ENCODE measurements around the gene KNDC1. TPM values are rescaled to one million over a fixed set of nuclear protein-coding genes. Genes with fewer than 3 reads are reported as not detected.
"Not testable (repeated sequence)": the region's sequence is repeated elsewhere in the genome, so short reads cannot be mapped to it uniquely, and the experiment has no call there.

KNDC1 gene
- total RNA-seq, 2 experiments from 2014 or later, result 0.17 to 0.25 TPM

GRCh38 chr10:133230387-133231195 is 70.6 kb downstream of the KNDC1 start:
- ChIA-PET CTCF (interaction anchor here (1.0 kb wide), 1 partner anchor 87 kb away, joined by 3 read pairs; no protein-coding TSS in a partner anchor), POLR2A (no interaction called here)

DNA sequence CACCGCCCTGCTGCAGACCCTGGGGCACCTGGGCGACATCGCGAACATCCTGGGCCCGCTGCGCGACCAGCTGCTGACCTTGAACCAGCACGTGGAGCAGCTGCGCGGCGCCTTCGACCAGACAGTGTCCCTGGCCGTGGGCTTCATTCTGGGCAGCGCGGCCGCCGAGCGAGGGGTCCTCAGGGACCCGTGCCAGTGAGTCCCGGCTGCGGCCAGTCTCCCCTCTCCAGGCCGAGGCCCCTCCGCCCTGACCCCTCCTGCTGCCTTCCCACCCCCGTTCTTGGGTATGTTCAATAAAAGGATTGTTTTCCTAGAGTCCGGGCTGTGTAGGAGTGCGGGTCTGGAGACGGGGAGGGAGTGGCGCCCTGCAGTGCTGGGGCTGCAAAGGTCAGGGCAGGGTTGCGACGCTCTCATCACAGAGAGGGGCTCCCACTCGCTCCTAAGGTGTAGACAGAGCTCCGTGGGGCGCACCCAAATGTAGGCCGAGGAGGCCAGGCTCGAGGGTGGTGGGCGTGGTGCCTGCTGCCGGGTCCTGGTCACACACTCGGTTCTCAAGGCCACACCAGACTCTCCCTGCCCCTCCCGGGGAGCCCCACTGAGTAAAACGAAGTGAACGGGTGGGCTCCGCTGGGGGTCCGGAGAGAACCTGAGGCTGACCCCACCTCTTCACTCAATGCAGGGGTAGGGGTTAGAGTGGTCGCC is 71.4 kb downstream of the KNDC1 start:
- ChIA-PET POLR2A (no interaction called here), CTCF (no interaction called here)

- ChIA-PET CTCF (no interaction called here), POLR2A (no interaction called here)
Observed at GRCh38 chr10:133231946-133232574, 72.0 kb downstream of the KNDC1 start.

- POLR2A ChIA-PET, result interaction anchor here (0.6 kb wide), 1 partner anchor 26 kb away, joined by 3 read pairs; no protein-coding TSS in a partner anchor
- CTCF ChIA-PET, result not testable (repeated sequence)
Observed at GRCh38 chr10:133234796-133235195, 74.8 kb downstream of the KNDC1 start.

DNA sequence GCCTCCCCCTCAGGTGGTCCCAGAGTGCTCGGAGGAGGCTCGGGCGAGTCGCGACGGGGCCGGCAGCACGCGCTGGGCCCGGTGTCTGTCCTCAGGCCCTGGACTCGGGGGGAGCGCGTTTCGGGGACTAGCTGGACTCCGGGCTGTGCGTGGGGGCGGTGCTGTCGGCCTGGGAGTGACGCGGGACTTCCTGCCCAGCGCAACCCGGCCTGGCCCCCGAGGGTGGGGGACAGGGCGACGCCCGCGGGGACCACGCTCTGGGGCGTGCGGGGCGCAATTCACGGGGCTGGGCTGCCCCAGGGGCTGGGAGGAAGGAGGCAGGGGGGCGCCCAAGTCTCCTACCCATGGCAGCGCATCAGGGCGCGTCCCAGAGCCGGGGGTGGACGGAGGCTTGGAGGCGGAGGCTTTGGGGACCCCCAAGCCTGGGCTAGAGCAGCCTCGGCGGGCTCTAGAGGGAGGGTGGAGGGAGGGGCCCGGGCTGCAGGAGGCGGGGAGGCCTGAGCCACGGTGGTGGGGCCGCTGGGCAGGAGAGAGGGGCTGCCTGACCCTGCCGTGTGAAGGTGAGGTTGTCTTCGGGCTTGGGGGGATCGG is 75.3 kb downstream of the KNDC1 start:
- ChIA-PET POLR2A (interaction anchor here (0.6 kb wide), 1 partner anchor 25 kb away, joined by 3 read pairs; no protein-coding TSS in a partner anchor), CTCF (no interaction called here)

DNA sequence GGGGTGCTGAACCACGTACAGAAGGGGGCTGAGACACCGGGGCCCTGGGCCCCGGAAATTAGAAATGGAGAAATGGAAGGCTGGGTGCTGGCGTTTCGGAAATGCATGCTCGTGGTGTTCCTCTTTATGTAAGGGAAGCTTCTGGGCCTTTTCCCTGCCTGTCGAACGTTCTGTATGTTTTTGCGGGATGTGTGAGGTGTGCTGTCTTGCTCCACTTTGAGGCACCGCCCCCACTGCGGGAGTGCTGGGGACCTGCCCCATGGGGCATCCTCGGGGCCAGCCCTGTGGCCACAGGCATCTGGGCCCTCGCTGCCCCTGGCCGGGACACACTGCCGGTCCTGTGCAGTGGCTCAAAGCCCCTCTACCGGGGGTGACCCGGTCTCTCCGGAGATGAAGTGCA is 75.9 kb downstream of the KNDC1 start:
- ChIA-PET POLR2A (no interaction called here), CTCF (no interaction called here)

GRCh38 chr10:133236401-133237240 is 76.6 kb downstream of the KNDC1 start:
- POLR2A ChIA-PET, result no interaction called here
- CTCF ChIA-PET, result no interaction called here

GRCh38 chr10:133237241-133237587 is 77.2 kb downstream of the KNDC1 start:
- POLR2A ChIA-PET, result no interaction called here
- CTCF ChIA-PET, result no interaction called here

GRCh38 chr10:133237588-133238465 is 77.8 kb downstream of the KNDC1 start, which contains the start of gene VENTX:
TSS of gene VENTX (plus strand) at chr10:133237855. CDS start at chr10:133237915, 60 bp downstream.
- CTCF ChIA-PET, result no interaction called here

DNA sequence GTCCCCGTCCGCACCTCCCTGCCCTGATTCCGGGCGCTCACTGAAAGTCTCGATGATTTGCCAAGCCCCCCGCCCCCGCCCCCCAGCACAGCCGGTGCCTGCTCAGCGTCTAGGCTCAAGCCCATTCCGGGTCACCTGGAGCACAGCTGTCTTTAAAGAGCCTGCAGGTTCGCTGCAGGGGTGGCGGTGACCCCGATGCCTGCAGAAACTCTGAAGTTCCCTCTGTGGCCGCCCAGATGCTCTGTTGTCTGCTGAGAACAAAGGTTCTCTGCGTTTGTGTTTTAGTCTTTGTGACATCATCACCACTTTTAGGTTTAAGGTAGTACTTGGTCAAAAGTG is 78.4 kb downstream of the KNDC1 start:
- POLR2A ChIA-PET, result no interaction called here

More at GRCh38 chr10:133237588-133238465, 77.8 kb downstream of the KNDC1 start, which contains the start of gene VENTX:
- POLR2A ChIA-PET, result no interaction called here

GRCh38 chr10:133239990-133240389 is 80.0 kb downstream of the KNDC1 start:
- CTCF ChIA-PET, result no interaction called here
- POLR2A ChIA-PET, result no interaction called here

More for the DNA sequence above, 78.4 kb downstream of the KNDC1 start:
- CTCF ChIA-PET, result no interaction called here

- ChIA-PET POLR2A (interaction anchor here (0.6 kb wide), 1 partner anchor 15 kb away, joined by 5 read pairs; no protein-coding TSS in a partner anchor), CTCF (interaction anchor here (1.1 kb wide), 1 partner anchor 16 kb away, joined by 3 read pairs; no protein-coding TSS in a partner anchor)
Observed at GRCh38 chr10:133241501-133242205, 81.6 kb downstream of the KNDC1 start.

DNA sequence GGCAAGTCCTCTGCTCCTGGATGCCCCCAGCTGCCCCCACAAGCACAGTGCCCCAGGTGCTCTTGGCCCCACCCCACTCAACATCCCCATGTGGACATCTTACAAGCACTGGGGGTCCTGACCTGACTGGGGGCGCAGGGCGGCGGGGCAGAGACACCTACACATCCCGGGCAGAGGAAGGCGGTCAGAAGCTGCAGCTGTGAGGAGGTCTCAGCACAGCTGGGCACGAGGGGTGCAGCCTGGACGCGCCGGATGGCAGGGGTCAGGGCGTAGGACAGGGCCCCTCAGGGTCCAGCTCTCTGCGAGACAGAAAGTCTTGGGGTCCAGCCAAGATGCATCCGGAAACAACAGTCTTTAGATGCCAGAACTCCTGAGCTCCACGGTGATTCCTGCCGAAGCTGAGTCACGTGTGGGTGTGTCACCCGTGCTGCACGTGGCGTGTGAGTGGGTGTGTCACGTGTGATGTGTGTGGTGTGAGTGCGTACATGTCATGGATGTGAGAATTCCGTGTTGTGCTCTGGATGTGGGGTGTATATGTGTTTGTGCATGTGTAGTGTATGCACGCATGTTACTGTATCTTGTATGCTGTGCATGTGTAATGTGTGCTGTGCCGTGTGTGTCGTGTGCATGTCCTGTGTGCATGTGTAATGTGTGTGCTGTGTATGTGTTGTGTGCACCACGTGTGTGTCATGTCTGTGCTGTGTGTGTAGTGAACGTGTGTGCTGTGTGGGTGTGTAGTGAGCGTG is 82.8 kb downstream of the KNDC1 start:
- CTCF ChIA-PET, result interaction anchor here (1.1 kb wide), 1 partner anchor 15 kb away, joined by 3 read pairs; no protein-coding TSS in a partner anchor
- POLR2A ChIA-PET, result no interaction called here

DNA sequence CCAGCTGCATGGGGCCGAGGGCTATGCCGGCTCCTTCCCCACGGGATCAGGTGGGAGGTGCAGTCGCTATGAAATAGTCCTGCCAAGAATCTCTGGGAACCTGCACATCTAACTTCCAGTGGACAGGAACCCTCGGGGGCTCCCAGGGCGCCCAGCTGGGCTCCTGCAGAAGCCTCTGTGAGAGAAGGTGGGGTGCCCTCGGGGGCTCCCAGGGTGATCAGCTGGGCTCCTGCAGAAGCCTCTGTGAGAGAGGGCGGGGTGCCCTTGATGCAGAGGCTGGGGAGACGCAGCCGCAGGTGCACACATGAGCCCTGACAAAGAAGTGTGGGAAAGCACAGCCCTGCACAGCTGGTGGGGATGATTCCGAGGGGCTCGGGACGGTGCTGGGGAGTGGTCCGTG is 83.6 kb downstream of the KNDC1 start:
- POLR2A ChIA-PET, result no interaction called here

DNA sequence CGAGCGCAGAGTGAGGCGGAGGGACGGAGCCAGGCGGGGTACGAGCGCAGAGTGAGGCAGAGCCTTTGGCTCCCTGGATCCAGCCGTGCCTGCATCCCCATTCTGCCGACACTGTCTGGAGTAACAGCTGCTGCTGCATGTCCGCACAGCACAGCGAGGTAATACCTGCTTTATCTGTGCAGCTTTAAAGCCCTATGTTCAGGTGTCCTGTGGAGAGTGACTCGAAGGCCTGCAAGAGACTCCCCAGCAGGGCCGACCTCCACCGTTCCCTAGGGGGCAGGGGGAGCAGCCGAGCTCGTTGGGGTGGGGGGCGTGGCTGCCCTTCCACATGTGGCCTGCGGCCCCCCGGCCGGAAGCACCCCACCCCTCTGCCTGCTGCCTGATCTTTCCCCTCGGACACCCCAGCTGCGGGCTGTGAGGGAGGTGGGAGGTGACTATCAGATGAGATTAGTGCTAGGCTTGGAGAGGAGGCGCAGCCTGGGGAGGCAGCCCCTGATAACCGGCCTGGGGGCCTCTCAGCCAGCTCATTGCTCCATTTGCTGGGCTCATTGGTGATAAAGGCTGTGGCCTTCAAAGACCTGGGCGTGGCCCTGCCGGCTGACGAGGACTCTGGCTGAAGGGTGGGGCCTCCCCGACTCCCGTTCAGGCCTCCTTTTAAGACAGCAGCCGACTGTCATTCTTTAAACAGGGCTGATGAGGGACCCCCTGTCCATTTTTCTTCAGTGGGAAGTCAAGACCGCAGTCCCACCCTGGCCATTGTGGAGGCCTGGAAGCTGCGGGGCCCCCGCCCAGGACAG is 85.6 kb downstream of the KNDC1 start:
- ChIA-PET CTCF (interaction anchor here (1.5 kb wide), 1 partner anchor 31 kb away, joined by 4 read pairs; the partner anchor contains the start of gene ADAM8), POLR2A (interaction anchor here (0.6 kb wide), 1 partner anchor 30 kb away, joined by 3 read pairs; no protein-coding TSS in a partner anchor)

More for the DNA sequence above, 83.6 kb downstream of the KNDC1 start:
- CTCF ChIA-PET, result no interaction called here

DNA sequence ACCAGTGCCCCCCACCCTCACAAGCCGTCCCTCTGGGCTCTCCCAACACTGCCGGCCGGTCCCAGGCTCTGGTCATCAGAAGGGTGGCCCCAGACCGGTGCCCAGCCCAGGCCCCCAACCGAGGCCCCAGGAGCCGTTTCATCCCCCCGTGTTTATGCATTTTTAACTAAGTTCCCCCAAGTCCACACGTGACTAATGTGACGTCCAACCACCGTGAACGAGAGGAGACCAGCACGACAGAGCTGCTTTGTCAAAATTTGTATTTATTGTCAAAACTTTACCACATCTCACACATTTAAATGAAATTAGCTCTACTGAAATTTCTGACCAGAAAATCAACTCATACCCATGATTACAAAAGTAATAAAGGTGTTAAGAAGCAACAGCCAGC is 86.2 kb downstream of the KNDC1 start:
- CTCF ChIA-PET, result interaction anchor here (0.7 to 1.5 kb wide), 2 partner anchors 30 to 41 kb away, joined by 4 read pairs; partner anchors contain the start of gene ADAM8
- POLR2A ChIA-PET, result no interaction called here

All from activated CD8-positive, alpha-beta memory T cell treated with anti-CD3 and anti-CD28 coated beads for 36 hours (primary cell).